H1 (cell line): ENCODE measurements around the gene NUTM2D. TPM values are rescaled to one million over a fixed set of nuclear protein-coding genes. Genes with fewer than 3 reads are reported as not detected.
"Not testable (repeated sequence)": the region's sequence is repeated elsewhere in the genome, so short reads cannot be mapped to it uniquely, and the experiment has no call there.

Experiments
- CTCF ChIA-PET: fragments of 300-600 bp; sonication (Branson Sonifier 250); formaldehyde crosslinking; loops from one replicate; lab custom pipeline; 2021; ENCODE audit not compliant: partially characterized antibody; lab: Charles Lee
- POLR2A ChIA-PET: fragments of 300-600 bp; sonication (Branson Sonifier 250); formaldehyde crosslinking; loops from one replicate; lab custom pipeline; 2021; ENCODE audit warnings: inconsistent platforms; ENCODE audit not compliant: partially characterized antibody; lab: Charles Lee
- DNase-seq, 2 experiments: peaks; one replicate each; pipeline versions ENCODE4 v3.0.0 to v3.0.0-alpha.2; 2010 to 2022; ENCODE audit warnings: low spot score in 2 of 2, low read depth in 1 of 2, mixed read lengths in 1 of 2
- FAIRE-seq: peaks from 2 replicates; lab custom pipeline; 2011; peaks lifted over from hg19 to GRCh38; lab: Jason Lieb, UNC
- H2AFZ ChIP-seq: 2 replicates; pipeline ENCODE4 v1.8.1; 2012; ENCODE audit warnings: low read length, inconsistent platforms
- H2AK5ac ChIP-seq: 2 replicates; pipeline ENCODE4 v1.6.1; 2013; ENCODE audit warnings: low read depth, low read length
- H2BK120ac ChIP-seq: replicated peaks from 2 replicates; pipeline ENCODE3; 2013; ENCODE audit warnings: low read depth, low read length, inconsistent platforms
- H2BK12ac ChIP-seq: 2 replicates; pipeline ENCODE4 v1.6.1; 2013; ENCODE audit warnings: low read depth, low read length
- H2BK15ac ChIP-seq: 2 replicates; pipeline ENCODE4 v1.6.1; 2013; ENCODE audit warnings: low read length
- H2BK20ac ChIP-seq: 2 replicates; pipeline ENCODE4 v1.6.1; 2013; ENCODE audit warnings: low read length
- H2BK5ac ChIP-seq: 2 replicates; pipeline ENCODE4 v1.6.1; 2013; ENCODE audit warnings: low read depth, low read length
- H3K14ac ChIP-seq: 2 replicates; pipeline ENCODE4 v1.6.1; 2013; ENCODE audit warnings: inconsistent platforms; ENCODE audit not compliant: insufficient read length
- H3K18ac ChIP-seq: 2 replicates; pipeline ENCODE4 v1.6.1; 2013; ENCODE audit warnings: low read length; ENCODE audit errors: extremely low read depth
- H3K23ac ChIP-seq: 2 replicates; pipeline ENCODE4 v1.6.1; 2013; ENCODE audit warnings: inconsistent platforms; ENCODE audit not compliant: insufficient read length
- H3K23me2 ChIP-seq: 2 replicates; pipeline ENCODE4 v1.6.1; 2013; ENCODE audit warnings: low read depth, low read length
- H3K27ac ChIP-seq: 2 replicates; pipeline ENCODE4 v1.6.1; 2011; ENCODE audit warnings: low read depth, low read length, inconsistent platforms
- H3K27me3 ChIP-seq, 4 experiments: replicated peaks in 1 of 4; 1 replicate in 1 of 4; 2 replicates in 3 of 4; pipeline versions ENCODE4 v1.6.1 to v1.8.1; 2011 to 2013; ENCODE audit warnings: low read length in 3 of 4, mild to moderate bottlenecking in 3 of 4, inconsistent platforms in 2 of 4, mixed read lengths in 2 of 4, moderate library complexity in 1 of 4; ENCODE audit not compliant: control insufficient read depth in 3 of 4, insufficient read depth in 3 of 4; ENCODE audit errors: extremely low read depth in 1 of 4
- H3K36me3 ChIP-seq, 4 experiments: 2 replicates each; pipeline versions ENCODE4 v1.6.1 to v1.8.1; 2011 to 2013; ENCODE audit warnings: mild to moderate bottlenecking in 4 of 4, low read length in 3 of 4, moderate library complexity in 2 of 4, control low read depth in 1 of 4, inconsistent platforms in 1 of 4; ENCODE audit not compliant: insufficient read depth in 4 of 4, control insufficient read depth in 2 of 4
- H3K4ac ChIP-seq: replicated peaks from 2 replicates; pipeline ENCODE3; 2013; ENCODE audit warnings: low read length, low read depth, mixed read lengths, inconsistent platforms; ENCODE audit not compliant: insufficient read length
- H3K4me1 ChIP-seq, 4 experiments: replicated peaks in 1 of 4; 1 replicate in 1 of 4; 2 replicates in 3 of 4; pipeline versions ENCODE4 v1.6.1 to v1.8.1; 2011 to 2013; ENCODE audit warnings: low read length in 3 of 4, inconsistent platforms in 2 of 4, mixed read lengths in 1 of 4; ENCODE audit not compliant: insufficient read depth in 4 of 4, control insufficient read depth in 3 of 4
- H3K4me2 ChIP-seq, 2 experiments: 2 replicates each; pipeline versions ENCODE4 v1.6.1 to v1.8.1; 2011 to 2013; ENCODE audit warnings: low read depth in 2 of 2, low read length in 2 of 2, control low read depth in 1 of 2, inconsistent platforms in 1 of 2, mild to moderate bottlenecking in 1 of 2; ENCODE audit not compliant: insufficient read depth in 1 of 2
- H3K4me3 ChIP-seq, 4 experiments: fragments of 200-600, 300-600 bp in 1 of 4; sonication (generic), shearing (Covaris generic), sonication (Bioruptor Twin) in 1 of 4; 2 replicates each; pipeline versions ENCODE4 v1.5.1 to v1.8.1; 2011 to 2016; ENCODE audit warnings: low read length in 4 of 4, low read depth in 3 of 4, control low read depth in 2 of 4, inconsistent platforms in 2 of 4, mild to moderate bottlenecking in 2 of 4, mixed read lengths in 1 of 4, moderate library complexity in 1 of 4; ENCODE audit not compliant: insufficient read depth in 2 of 4; ENCODE audit errors: extremely low read depth in 1 of 4
- H3K56ac ChIP-seq: replicated peaks from 2 replicates; pipeline ENCODE3; 2013; ENCODE audit warnings: low read depth, mild to moderate bottlenecking, mixed read lengths, low read length, inconsistent platforms; ENCODE audit not compliant: insufficient read length
- H3K79me1 ChIP-seq: 2 replicates; pipeline ENCODE4 v1.6.1; 2013; ENCODE audit warnings: low read depth, low read length, control low read depth
- H3K79me2 ChIP-seq, 2 experiments: 2 replicates each; pipeline versions ENCODE4 v1.6.1 to v1.8.1; 2012 to 2013; ENCODE audit warnings: low read length in 2 of 2, mild to moderate bottlenecking in 2 of 2, inconsistent platforms in 1 of 2; ENCODE audit not compliant: insufficient read depth in 2 of 2, control insufficient read depth in 1 of 2
- H3K9ac ChIP-seq, 4 experiments: replicated peaks in 1 of 4; 1 replicate in 1 of 4; 2 replicates in 3 of 4; pipeline versions ENCODE4 v1.6.1 to v1.8.1; 2011 to 2013; ENCODE audit warnings: low read depth in 3 of 4, low read length in 3 of 4, control low read depth in 2 of 4, mild to moderate bottlenecking in 2 of 4, moderate library complexity in 2 of 4, inconsistent platforms in 1 of 4; ENCODE audit errors: extremely low read depth in 1 of 4
- H3K9me3 ChIP-seq, 2 experiments: 2 replicates each; pipeline versions ENCODE4 v1.6.1 to v1.8.1; 2012 to 2013; ENCODE audit warnings: mild to moderate bottlenecking in 2 of 2, moderate library complexity in 2 of 2, control low read depth in 1 of 2, inconsistent platforms in 1 of 2, low read depth in 1 of 2, low read length in 1 of 2, mixed read lengths in 1 of 2; ENCODE audit not compliant: insufficient read depth in 2 of 2
- H4K20me1 ChIP-seq, 2 experiments: replicated peaks in 1 of 2; 2 replicates each; pipeline versions ENCODE3 to v1.8.1; 2011 to 2013; ENCODE audit warnings: inconsistent platforms in 2 of 2, low read length in 2 of 2, mild to moderate bottlenecking in 1 of 2; ENCODE audit not compliant: insufficient read depth in 2 of 2, control insufficient read depth in 1 of 2
- H4K5ac ChIP-seq: 2 replicates; pipeline ENCODE4 v1.6.1; 2013; ENCODE audit warnings: low read length, low read depth, mixed read lengths, inconsistent platforms; ENCODE audit not compliant: insufficient read length
- H4K8ac ChIP-seq: 2 replicates; pipeline ENCODE4 v1.8.0; 2013; ENCODE audit warnings: mild to moderate bottlenecking, moderate library complexity, low read length, inconsistent platforms; ENCODE audit not compliant: insufficient read depth; ENCODE audit errors: extremely low read depth
- H4K91ac ChIP-seq: replicated peaks from 2 replicates; pipeline ENCODE3; 2013; ENCODE audit warnings: low read length, mixed read lengths, inconsistent platforms; ENCODE audit not compliant: insufficient read length
- WGBS, 2 experiments: shearing (Covaris generic) in 1 of 2; methylation state at CpG; one replicate each; pipeline versions ENCODE4 v1.1.6 to v1.1.7; 2013 to 2015; ENCODE audit warnings: low lambda C conversion rate in 2 of 2, mixed read lengths in 2 of 2, inconsistent platforms in 1 of 2, low coverage in 1 of 2, missing lambda C conversion rate in 1 of 2; ENCODE audit not compliant: insufficient replicate concordance in 2 of 2, insufficient coverage in 1 of 2, insufficient read length in 1 of 2; ENCODE audit errors: extremely low coverage in 1 of 2, missing lambda C conversion rate in 1 of 2; 5-methylcytosine and 5-hydroxymethylcytosine counted together
- polyA plus RNA-seq, 7 experiments: library from polyadenylated mRNA; depleted of rRNA in 3 of 7; stranded (reverse) in 5 of 7; unstranded in 2 of 7; fragments of >200 nt in 5 of 7; fragments of 200-250 nt in 2 of 7; gene quantifications; 1 replicate in 5 of 7; 2 replicates in 1 of 7; 4 replicates in 1 of 7; pipeline versions ENCODE4 v1.2.1 to v1.2.3, GENCODE V29; 2011 to 2013; ENCODE audit warnings: missing spikeins in 2 of 7, mixed read lengths in 2 of 7
- total RNA-seq: library from RNA; stranded (reverse); fragmentation: NEBNext Ultra II Directional; extraction: Animal tissue kit (Norgen Biotek cat#: 25700); gene quantifications from 2 replicates; pipeline ENCODE4 v1.2.1, GENCODE V29; 2021
- TF ChIP-seq, protein P1 (sequence below): IDR thresholded peaks from 2 replicates; pipeline ENCODE4 v1.6.1; 2012; ENCODE audit warnings: inconsistent platforms

NUTM2D gene
- total and polyA plus RNA-seq, 2 of the 8 experiments (the other 6 are each of a cell fraction or from before 2014, with no cell fraction given), result 0.76 to 2.2 TPM

DNA sequence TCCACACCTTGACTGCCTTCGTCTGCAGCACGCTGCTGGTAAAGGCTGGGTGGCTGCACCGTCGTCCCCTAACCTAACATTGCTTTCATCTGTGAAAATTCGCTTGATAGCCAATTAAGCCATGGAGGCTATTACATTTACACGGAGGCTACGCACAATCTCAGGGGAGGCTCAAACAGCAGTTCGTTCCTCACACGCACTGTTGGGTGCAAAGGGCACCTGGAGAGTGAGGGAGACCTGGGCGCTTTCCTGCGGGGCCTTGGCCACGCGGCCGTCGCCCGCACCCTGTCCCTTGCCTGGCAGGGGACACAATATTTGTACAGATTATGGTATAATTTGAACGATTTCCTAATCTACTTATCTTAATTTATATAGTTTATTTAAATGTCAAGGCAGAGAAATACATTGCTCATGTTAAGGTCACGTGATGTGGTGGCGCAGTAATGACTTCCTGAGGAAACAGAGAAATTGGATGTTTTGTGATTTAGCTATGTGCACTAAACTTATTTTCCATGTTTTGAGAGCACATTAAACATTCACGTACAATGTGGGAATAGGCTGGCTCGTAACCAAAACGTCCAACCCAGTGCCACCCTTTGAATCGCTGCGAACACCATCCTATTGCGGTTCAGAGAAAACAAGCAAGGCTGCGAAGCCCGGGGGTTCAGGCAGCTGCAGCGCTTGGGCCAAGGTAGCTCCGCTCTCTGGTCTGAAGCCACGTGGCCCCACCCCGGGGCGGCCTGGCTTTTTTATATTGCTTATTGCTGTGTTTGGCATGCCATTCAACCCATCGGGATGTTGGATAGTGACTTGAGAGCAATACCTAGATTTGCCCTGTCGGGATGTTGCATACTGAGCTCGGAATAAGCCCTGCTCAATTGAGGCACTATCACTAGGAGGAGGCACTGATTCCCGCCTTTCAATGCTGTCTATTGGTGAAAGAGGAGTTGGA lies 50.2 kb downstream of the NUTM2D start:
- H4K20me1 ChIP-seq, H3K14ac ChIP-seq, H3K23me2 ChIP-seq, H2AK5ac ChIP-seq, H3K79me2 ChIP-seq, H2BK12ac ChIP-seq, H4K8ac ChIP-seq, H3K23ac ChIP-seq, H2BK15ac ChIP-seq, FAIRE-seq, H4K91ac ChIP-seq, H3K4me2 ChIP-seq, H3K56ac ChIP-seq, H3K36me3 ChIP-seq, H2BK20ac ChIP-seq, H3K27me3 ChIP-seq, H2BK5ac ChIP-seq, H3K4me3 ChIP-seq, H2AFZ ChIP-seq, H3K9ac ChIP-seq, H3K18ac ChIP-seq, POLR2A ChIA-PET, CTCF ChIA-PET, H4K5ac ChIP-seq, H2BK120ac ChIP-seq, H3K4me1 ChIP-seq, H3K79me1 ChIP-seq, H3K4ac ChIP-seq, H3K9me3 ChIP-seq, H3K27ac ChIP-seq: not testable (repeated sequence)
- TF ChIP-seq, protein P1, sequence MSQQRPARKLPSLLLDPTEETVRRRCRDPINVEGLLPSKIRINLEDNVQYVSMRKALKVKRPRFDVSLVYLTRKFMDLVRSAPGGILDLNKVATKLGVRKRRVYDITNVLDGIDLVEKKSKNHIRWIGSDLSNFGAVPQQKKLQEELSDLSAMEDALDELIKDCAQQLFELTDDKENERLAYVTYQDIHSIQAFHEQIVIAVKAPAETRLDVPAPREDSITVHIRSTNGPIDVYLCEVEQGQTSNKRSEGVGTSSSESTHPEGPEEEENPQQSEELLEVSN, result 0 out of 2 replicates have a peak, but pooled peaks have one; percentile 20
- DNase-seq, result peak in 1 of 2 experiments; percentile 49
- WGBS, 2 experiments, result 90% methylated on average over 35 of the region's 36 CpGs; no CpG with 5 or more reads in 1 of the 2 experiments
